Astrocyte (in vitro differentiated cells and primary cell): ENCODE measurements around the gene RABGAP1L.

Source experiments
- EZH2 ChIP-seq: IDR thresholded peaks from 2 replicates; pipeline ENCODE4 v1.6.1; 2012; ENCODE audit warnings: mild to moderate bottlenecking, low read length, inconsistent platforms; ENCODE audit not compliant: insufficient read depth
- TF ChIP-seq, protein P1 (sequence below): IDR thresholded peaks from 2 replicates; pipeline ENCODE4 v1.5.1; 2011; ENCODE audit warnings: low read depth, mild to moderate bottlenecking, inconsistent platforms, low read length, moderate library complexity; ENCODE audit not compliant: insufficient read depth

GRCh38 chr1:174142836-174143235 is 16.5 kb upstream of the RABGAP1L start:
- TF ChIP-seq, protein P1, sequence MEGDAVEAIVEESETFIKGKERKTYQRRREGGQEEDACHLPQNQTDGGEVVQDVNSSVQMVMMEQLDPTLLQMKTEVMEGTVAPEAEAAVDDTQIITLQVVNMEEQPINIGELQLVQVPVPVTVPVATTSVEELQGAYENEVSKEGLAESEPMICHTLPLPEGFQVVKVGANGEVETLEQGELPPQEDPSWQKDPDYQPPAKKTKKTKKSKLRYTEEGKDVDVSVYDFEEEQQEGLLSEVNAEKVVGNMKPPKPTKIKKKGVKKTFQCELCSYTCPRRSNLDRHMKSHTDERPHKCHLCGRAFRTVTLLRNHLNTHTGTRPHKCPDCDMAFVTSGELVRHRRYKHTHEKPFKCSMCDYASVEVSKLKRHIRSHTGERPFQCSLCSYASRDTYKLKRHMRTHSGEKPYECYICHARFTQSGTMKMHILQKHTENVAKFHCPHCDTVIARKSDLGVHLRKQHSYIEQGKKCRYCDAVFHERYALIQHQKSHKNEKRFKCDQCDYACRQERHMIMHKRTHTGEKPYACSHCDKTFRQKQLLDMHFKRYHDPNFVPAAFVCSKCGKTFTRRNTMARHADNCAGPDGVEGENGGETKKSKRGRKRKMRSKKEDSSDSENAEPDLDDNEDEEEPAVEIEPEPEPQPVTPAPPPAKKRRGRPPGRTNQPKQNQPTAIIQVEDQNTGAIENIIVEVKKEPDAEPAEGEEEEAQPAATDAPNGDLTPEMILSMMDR, result no peak
- no peak for TF ChIP-seq EZH2
